Astrocyte (in vitro differentiated cells and primary cell): ENCODE results near the gene AMH. TPM values are rescaled to one million over a fixed set of nuclear protein-coding genes. Genes with fewer than 3 reads are reported as not detected.

Experiments used
- DNase-seq: peaks from one replicate; pipeline ENCODE4 v3.0.0-alpha.2; 2010; ENCODE audit warnings: low read depth
- FAIRE-seq: peaks from 2 replicates; lab custom pipeline; 2011; peaks lifted over from hg19 to GRCh38; lab: Jason Lieb, UNC
- H2AFZ ChIP-seq: 2 replicates; pipeline ENCODE4 v1.6.0; 2012; ENCODE audit warnings: low read depth, low read length, inconsistent platforms
- H3K27ac ChIP-seq: 2 replicates; pipeline ENCODE4 v1.5.1; 2011; ENCODE audit warnings: low read depth, low read length, inconsistent platforms
- H3K27me3 ChIP-seq: 2 replicates; pipeline ENCODE4 v1.6.0; 2011; ENCODE audit warnings: low read length, inconsistent platforms; ENCODE audit not compliant: insufficient read depth
- H3K36me3 ChIP-seq: 2 replicates; pipeline ENCODE4 v1.5.1; 2011; ENCODE audit warnings: low read length, inconsistent platforms; ENCODE audit not compliant: insufficient read depth
- H3K4me1 ChIP-seq: 2 replicates; pipeline ENCODE4 v1.5.1; 2011; ENCODE audit warnings: low read length, inconsistent platforms; ENCODE audit not compliant: insufficient read depth
- H3K4me2 ChIP-seq: 2 replicates; pipeline ENCODE4 v1.6.0; 2012; ENCODE audit warnings: low read length, inconsistent platforms
- H3K4me3 ChIP-seq: 2 replicates; pipeline ENCODE4 v1.5.1; 2011; ENCODE audit warnings: low read depth, mild to moderate bottlenecking, low read length, inconsistent platforms; ENCODE audit not compliant: insufficient read depth
- H3K79me2 ChIP-seq: 2 replicates; pipeline ENCODE4 v1.6.0; 2012; ENCODE audit warnings: mild to moderate bottlenecking, low read length, inconsistent platforms; ENCODE audit not compliant: insufficient read depth
- H3K9ac ChIP-seq: 2 replicates; pipeline ENCODE4 v1.6.0; 2012; ENCODE audit warnings: mild to moderate bottlenecking, low read length, inconsistent platforms
- H3K9me3 ChIP-seq: 2 replicates; pipeline ENCODE4 v1.5.1; 2012; ENCODE audit warnings: low read depth, mild to moderate bottlenecking, low read length, inconsistent platforms; ENCODE audit not compliant: insufficient read depth
- H4K20me1 ChIP-seq: 2 replicates; pipeline ENCODE4 v1.6.0; 2012; ENCODE audit warnings: low read length, inconsistent platforms; ENCODE audit not compliant: insufficient read depth
- H3K27ac Mint-ChIP-seq: one replicate; pipeline ENCODE4 v1.8.0; 2021; ENCODE audit warnings: mild to moderate bottlenecking, mixed read lengths; ENCODE audit not compliant: unreplicated experiment
- H3K27me3 Mint-ChIP-seq: one replicate; pipeline ENCODE4 v1.8.0; 2021; ENCODE audit warnings: low read depth, mixed read lengths; ENCODE audit not compliant: unreplicated experiment
- H3K36me3 Mint-ChIP-seq: one replicate; pipeline ENCODE4 v1.8.0; 2021; ENCODE audit warnings: low read depth, mixed read lengths; ENCODE audit not compliant: unreplicated experiment
- H3K4me1 Mint-ChIP-seq: one replicate; pipeline ENCODE4 v1.8.0; 2021; ENCODE audit warnings: low read depth, mixed read lengths; ENCODE audit not compliant: unreplicated experiment
- H3K4me3 Mint-ChIP-seq: one replicate; pipeline ENCODE4 v1.8.0; 2021; ENCODE audit warnings: mild to moderate bottlenecking, moderate library complexity, mixed read lengths; ENCODE audit not compliant: unreplicated experiment
- H3K9me3 Mint-ChIP-seq: one replicate; pipeline ENCODE4 v1.8.0; 2021; ENCODE audit warnings: mild to moderate bottlenecking, mixed read lengths; ENCODE audit not compliant: unreplicated experiment
- CTCF ChIP-seq: IDR thresholded peaks from 2 replicates; pipeline ENCODE4 v1.5.1; 2011; ENCODE audit warnings: low read depth, mild to moderate bottlenecking, inconsistent platforms, low read length, moderate library complexity; ENCODE audit not compliant: insufficient read depth
- EZH2 ChIP-seq: IDR thresholded peaks from 2 replicates; pipeline ENCODE4 v1.6.1; 2012; ENCODE audit warnings: mild to moderate bottlenecking, low read length, inconsistent platforms; ENCODE audit not compliant: insufficient read depth
- total RNA-seq: library from RNA; stranded (reverse); gene quantifications from 2 replicates; pipeline ENCODE4 v1.2.1, GENCODE V29; 2021

The AMH gene
- total RNA-seq, 1 donor from 2014 or later: 4.6 TPM

- Histone ChIP-seq H3K4me3 (no peak overlapping the region), H3K27ac (no peak overlapping the region), H3K9ac (no peak overlapping the region), H3K4me2 (no peak overlapping the region), H2AFZ (no peak overlapping the region), H3K79me2 (peaks cover 34% of the 10 kb centered on the region), H3K27me3 (no peaks in the 10 kb centered on the region), H4K20me1 (peaks cover 48% of the 10 kb centered on the region), H3K36me3 (peaks cover 9% of the 10 kb centered on the region), H3K4me1 (peaks cover 23% of the 10 kb centered on the region), H3K9me3 (no peaks in the 10 kb centered on the region)
- H3K27me3 Mint-ChIP-seq: no peaks in the 10 kb centered on the region
- no peak overlapping the region for H3K4me3 Mint-ChIP-seq
- FAIRE-seq (no peak), DNase-seq (no peak)
- peaks cover 6% of the 10 kb centered on the region for H3K4me1 Mint-ChIP-seq
- no peak for TF ChIP-seq EZH2
- TF ChIP-seq CTCF: no peak
- H3K9me3 Mint-ChIP-seq: no peaks in the 10 kb centered on the region
- peaks cover 4% of the 10 kb centered on the region for H3K36me3 Mint-ChIP-seq
- no peak overlapping the region for H3K27ac Mint-ChIP-seq
Observed at GRCh38 chr19:2230033-2230531, 19.0 kb upstream of the AMH start.

GRCh38 chr19:2230807-2231533, 18.2 kb upstream of the AMH start:
- H3K36me3 Mint-ChIP-seq: peaks cover 2% of the 10 kb centered on the region
- no peak overlapping the region for H3K4me3 ChIP-seq
- H3K4me3 Mint-ChIP-seq: no peak overlapping the region
- DNase-seq (no peak), FAIRE-seq (no peak)
- H4K20me1 ChIP-seq: peaks cover 44% of the 10 kb centered on the region
- no peak overlapping the region for H3K27ac ChIP-seq
- H3K4me1 Mint-ChIP-seq: peaks cover 7% of the 10 kb centered on the region
- peak overlapping the region; percentile 34 for H3K27ac Mint-ChIP-seq
- no peak overlapping the region for H3K4me2 ChIP-seq
- H3K36me3 ChIP-seq: peaks cover 7% of the 10 kb centered on the region
- no peaks in the 10 kb centered on the region for H3K9me3 Mint-ChIP-seq
- no peaks in the 10 kb centered on the region for H3K9me3 ChIP-seq
- H3K27me3 ChIP-seq: no peaks in the 10 kb centered on the region
- H3K9ac ChIP-seq: no peak overlapping the region
- TF ChIP-seq CTCF (no peak), EZH2 (no peak)
- peaks cover 25% of the 10 kb centered on the region for H3K4me1 ChIP-seq
- H3K79me2 ChIP-seq: peaks cover 43% of the 10 kb centered on the region
- H3K27me3 Mint-ChIP-seq: no peaks in the 10 kb centered on the region
- no peak overlapping the region for H2AFZ ChIP-seq

- H3K9me3 Mint-ChIP-seq: no peaks in the 10 kb centered on the region
- no peaks in the 10 kb centered on the region for H3K27me3 Mint-ChIP-seq
- DNase-seq: no peak
- peaks cover 25% of the 10 kb centered on the region for H3K4me1 ChIP-seq
- H3K79me2 ChIP-seq: peaks cover 47% of the 10 kb centered on the region
- H3K4me2 ChIP-seq: no peak overlapping the region
- peaks cover 2% of the 10 kb centered on the region for H3K36me3 Mint-ChIP-seq
- no peak overlapping the region for H3K27ac Mint-ChIP-seq
- no peak overlapping the region for H3K27ac ChIP-seq
- H3K4me3 Mint-ChIP-seq: peak overlapping the region; percentile 50
- H3K4me1 Mint-ChIP-seq: peaks cover 7% of the 10 kb centered on the region
- H4K20me1 ChIP-seq: peaks cover 44% of the 10 kb centered on the region
- TF ChIP-seq CTCF (peak; percentile 2), EZH2 (no peak)
- no peak for FAIRE-seq
- H3K27me3 ChIP-seq: no peaks in the 10 kb centered on the region
- H3K9ac ChIP-seq: no peak overlapping the region
- H3K9me3 ChIP-seq: no peaks in the 10 kb centered on the region
- no peak overlapping the region for H2AFZ ChIP-seq
- H3K36me3 ChIP-seq: peaks cover 7% of the 10 kb centered on the region
- no peak overlapping the region for H3K4me3 ChIP-seq
Observed at GRCh38 chr19:2231621-2232221, 17.4 kb upstream of the AMH start.
